ENCODE data around the gene IDH2.
"Not testable (repeated sequence)": the region's sequence is repeated elsewhere in the genome, so short reads cannot be mapped to it uniquely, and the experiment has no call there.

IDH2 gene

DNA sequence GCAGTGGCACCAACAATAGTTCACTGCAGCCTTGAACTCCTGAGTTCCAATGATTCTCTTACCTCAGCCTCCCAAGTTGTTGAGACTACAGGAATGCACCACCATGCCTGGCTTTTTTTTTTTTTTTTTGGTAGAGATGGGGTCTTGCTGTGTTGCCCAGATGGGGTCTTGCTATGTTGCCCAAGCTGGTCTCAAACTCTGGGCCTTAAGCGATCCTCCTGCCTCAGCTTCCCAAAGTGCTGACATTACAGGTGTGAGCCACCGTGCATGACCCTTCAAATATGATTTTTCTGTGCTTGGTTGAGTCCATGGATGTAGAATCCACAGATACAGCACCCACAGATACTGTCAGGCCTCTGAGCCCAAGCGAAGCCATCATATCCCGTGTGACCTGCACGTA lies 30.2 kb upstream of the IDH2 start:
- H3K27me3 ChIP-seq (ENCODE audit: control insufficient read depth, insufficient read depth, low read length): no peaks in the 10 kb centered on the region
- no peaks in the 10 kb centered on the region for H3K4me1 ChIP-seq (ENCODE audit: control insufficient read depth, insufficient read depth, low read length)
- H3K9ac ChIP-seq (ENCODE audit: low read length): no peak overlapping the region
- no peaks in the 10 kb centered on the region for H3K9me3 ChIP-seq (ENCODE audit: control insufficient read depth, low read length)
- no peaks in the 10 kb centered on the region for H3K36me3 ChIP-seq (ENCODE audit: control insufficient read depth, insufficient read depth, low read length)
- no peak overlapping the region for H3K4me3 ChIP-seq (ENCODE audit: low read length)

DNA sequence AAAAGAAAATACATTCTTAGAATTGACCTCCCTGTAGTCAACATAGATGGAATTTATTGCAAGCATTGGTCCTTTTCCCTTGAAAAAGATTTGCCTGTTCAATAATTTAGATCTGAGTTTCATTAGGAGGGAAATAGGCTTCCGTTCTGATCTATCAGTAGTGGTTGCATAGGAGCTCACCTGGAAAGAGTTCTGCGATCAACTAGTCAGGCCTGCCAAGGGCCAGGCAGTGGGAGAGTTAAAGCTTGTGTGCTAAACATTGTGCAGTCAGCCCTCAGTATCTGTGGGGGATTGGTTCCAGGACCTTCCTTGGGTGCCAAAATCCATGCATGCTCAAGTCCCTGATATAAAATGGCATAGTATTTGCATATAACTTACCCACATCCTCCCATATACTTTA lies 29.6 kb upstream of the IDH2 start:
- H3K9me3 ChIP-seq (ENCODE audit: control insufficient read depth, low read length): no peaks in the 10 kb centered on the region
- H3K4me3 ChIP-seq (ENCODE audit: low read length): no peak overlapping the region
- H3K9ac ChIP-seq (ENCODE audit: low read length): no peak overlapping the region
- H3K36me3 ChIP-seq (ENCODE audit: control insufficient read depth, insufficient read depth, low read length): no peaks in the 10 kb centered on the region
- no peaks in the 10 kb centered on the region for H3K27me3 ChIP-seq (ENCODE audit: control insufficient read depth, insufficient read depth, low read length)
- H3K4me1 ChIP-seq (ENCODE audit: control insufficient read depth, insufficient read depth, low read length): no peaks in the 10 kb centered on the region

DNA sequence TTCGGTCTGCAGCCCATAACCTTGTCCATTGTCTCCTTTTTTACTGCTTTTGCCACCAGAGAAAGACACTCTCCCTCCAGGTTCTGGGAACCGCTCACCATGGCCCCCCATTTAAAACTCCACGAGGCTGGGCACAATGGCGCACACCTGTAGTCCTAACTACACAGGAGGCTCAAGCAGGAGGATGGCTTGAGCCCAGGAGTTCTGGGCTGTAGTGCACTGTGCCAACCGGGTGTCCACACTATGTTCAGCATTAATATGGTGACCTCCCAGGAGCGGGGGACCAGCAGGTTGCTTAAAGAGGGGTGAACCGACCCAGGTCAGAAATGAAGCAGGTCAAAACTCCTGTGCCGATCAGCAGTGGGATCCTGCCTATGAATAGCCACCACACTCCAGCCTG lies 28.0 kb upstream of the IDH2 start:
- H3K4me1 ChIP-seq (ENCODE audit: control insufficient read depth, insufficient read depth, low read length): peaks cover 4% of the 10 kb centered on the region
- H3K4me3 ChIP-seq (ENCODE audit: low read length): no peak overlapping the region
- H3K9me3 ChIP-seq (ENCODE audit: control insufficient read depth, low read length): no peaks in the 10 kb centered on the region
- H3K27me3 ChIP-seq (ENCODE audit: control insufficient read depth, insufficient read depth, low read length): no peaks in the 10 kb centered on the region
- no peak overlapping the region for H3K9ac ChIP-seq (ENCODE audit: low read length)
- no peaks in the 10 kb centered on the region for H3K36me3 ChIP-seq (ENCODE audit: control insufficient read depth, insufficient read depth, low read length)

DNA sequence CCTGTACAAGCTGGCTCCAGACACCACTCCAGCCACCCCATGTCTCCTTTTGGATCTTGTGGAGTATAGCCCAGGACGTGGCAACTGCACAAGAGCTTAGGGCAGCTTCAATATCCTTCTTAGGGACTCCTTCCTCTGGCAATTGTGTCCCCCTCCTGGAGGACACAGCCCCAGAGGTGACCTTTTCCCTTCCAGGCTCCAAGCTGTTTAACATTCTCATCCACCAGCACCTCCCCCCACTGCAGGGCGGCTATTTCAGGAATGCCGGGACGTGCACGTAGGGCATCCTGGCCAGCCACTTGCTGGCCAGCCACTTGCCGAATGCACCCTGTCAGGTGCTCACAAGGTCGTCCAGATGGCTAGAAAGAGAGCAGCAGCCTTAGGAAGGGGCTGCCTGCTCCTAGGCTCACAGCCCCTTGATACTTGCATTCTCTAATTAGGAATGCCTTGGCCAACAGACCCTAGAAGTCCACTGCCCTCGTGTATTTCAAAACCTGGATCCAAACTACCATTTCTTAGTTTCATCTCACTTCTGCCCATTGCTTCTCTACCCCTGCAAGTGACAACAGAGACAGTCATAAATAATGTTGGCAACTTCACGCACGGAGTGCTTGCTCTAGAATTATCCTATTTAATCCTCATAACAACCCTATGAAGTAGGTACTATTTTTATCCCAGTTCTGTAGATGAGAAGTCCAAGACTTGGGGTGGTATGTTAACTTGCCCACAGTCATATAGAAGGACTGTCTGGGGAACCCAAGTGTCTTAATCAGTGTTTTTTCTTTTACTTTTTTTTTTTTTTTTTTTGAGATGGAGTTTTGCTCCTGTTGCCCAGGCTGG lies 24.5 kb upstream of the IDH2 start:
- Histone ChIP-seq H3K4me3 (ENCODE audit: low read length) (no peak overlapping the region), H3K27me3 (ENCODE audit: control insufficient read depth, insufficient read depth, low read length) (no peaks in the 10 kb centered on the region), H3K4me1 (ENCODE audit: control insufficient read depth, insufficient read depth, low read length) (peaks cover 4% of the 10 kb centered on the region), H3K36me3 (ENCODE audit: control insufficient read depth, insufficient read depth, low read length) (no peaks in the 10 kb centered on the region), H3K9me3 (ENCODE audit: control insufficient read depth, low read length) (no peaks in the 10 kb centered on the region), H3K9ac (ENCODE audit: low read length) (no peak overlapping the region)

DNA sequence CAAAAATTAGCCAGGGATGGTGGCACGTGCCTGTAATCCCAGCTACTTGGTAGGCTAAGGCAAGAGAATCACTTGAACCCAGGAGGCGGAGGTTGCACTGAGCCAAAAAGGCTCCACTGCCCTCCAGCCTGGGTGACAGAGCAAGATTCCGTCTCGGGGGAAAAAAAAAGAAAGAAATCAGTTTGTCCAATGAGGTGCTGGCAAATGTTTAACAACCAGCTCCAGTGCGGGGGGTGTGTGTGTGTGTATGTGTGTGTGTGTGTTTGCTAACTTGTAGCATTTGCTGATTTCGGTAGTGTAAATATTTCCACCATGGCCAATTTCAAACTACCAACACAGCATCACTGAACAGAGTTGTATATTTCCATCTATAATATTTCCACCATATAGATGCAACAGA lies 23.8 kb upstream of the IDH2 start:
- Histone ChIP-seq H3K9ac (ENCODE audit: low read length) (no peak overlapping the region), H3K4me1 (ENCODE audit: control insufficient read depth, insufficient read depth, low read length) (peaks cover 4% of the 10 kb centered on the region), H3K9me3 (ENCODE audit: control insufficient read depth, low read length) (no peaks in the 10 kb centered on the region), H3K27me3 (ENCODE audit: control insufficient read depth, insufficient read depth, low read length) (no peaks in the 10 kb centered on the region), H3K36me3 (ENCODE audit: control insufficient read depth, insufficient read depth, low read length) (no peaks in the 10 kb centered on the region), H3K4me3 (ENCODE audit: low read length) (no peak overlapping the region)

DNA sequence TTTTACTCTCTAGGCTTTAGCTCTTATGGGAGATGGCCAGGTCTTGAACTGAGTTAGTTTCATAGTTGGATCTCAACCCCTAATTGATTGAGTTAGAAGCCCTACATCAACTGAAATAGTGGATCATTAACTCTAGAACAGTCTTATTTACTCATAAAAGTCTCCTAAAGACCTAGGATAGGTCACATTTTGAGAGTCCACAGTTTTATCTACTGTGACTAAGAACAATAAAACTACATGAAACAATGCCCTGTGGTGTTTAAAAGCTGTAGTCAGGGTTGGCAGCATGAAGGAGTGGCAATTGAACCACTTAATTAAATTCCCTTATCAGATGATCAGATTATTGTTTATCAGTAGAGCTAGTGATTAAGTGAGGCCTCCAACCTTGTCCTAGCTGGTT lies 22.2 kb upstream of the IDH2 start:
- Histone ChIP-seq H3K4me1 (ENCODE audit: control insufficient read depth, insufficient read depth, low read length) (peaks cover 4% of the 10 kb centered on the region), H3K9me3 (ENCODE audit: control insufficient read depth, low read length) (no peaks in the 10 kb centered on the region), H3K27me3 (ENCODE audit: control insufficient read depth, insufficient read depth, low read length) (no peaks in the 10 kb centered on the region), H3K9ac (ENCODE audit: low read length) (no peak overlapping the region), H3K36me3 (ENCODE audit: control insufficient read depth, insufficient read depth, low read length) (no peaks in the 10 kb centered on the region), H3K4me3 (ENCODE audit: low read length) (no peak overlapping the region)

DNA sequence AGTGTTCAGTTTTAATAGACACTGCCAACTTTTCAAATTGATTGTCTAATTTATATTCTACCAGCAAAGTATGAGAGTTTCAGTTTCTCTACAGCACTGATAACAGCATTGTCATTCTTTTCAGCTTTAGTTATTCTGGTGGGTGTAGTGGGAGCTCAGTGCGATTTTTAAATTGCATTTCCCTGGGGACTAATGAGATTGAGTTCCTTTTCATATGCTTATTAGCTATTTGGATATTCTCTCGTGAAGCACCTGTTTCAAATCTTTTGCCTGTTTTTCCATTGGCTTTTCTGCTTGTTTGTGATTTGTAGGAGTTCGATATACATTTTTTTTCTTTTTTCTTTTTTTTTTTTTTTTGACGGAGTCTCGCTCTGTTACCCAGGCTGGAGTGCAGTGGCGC lies 18.8 kb upstream of the IDH2 start:
- Histone ChIP-seq H3K4me1 (ENCODE audit: control insufficient read depth, insufficient read depth, low read length) (no peaks in the 10 kb centered on the region), H3K9me3 (ENCODE audit: control insufficient read depth, low read length) (no peaks in the 10 kb centered on the region), H3K4me3 (ENCODE audit: low read length) (no peak overlapping the region), H3K27me3 (ENCODE audit: control insufficient read depth, insufficient read depth, low read length) (no peaks in the 10 kb centered on the region), H3K36me3 (ENCODE audit: control insufficient read depth, insufficient read depth, low read length) (no peaks in the 10 kb centered on the region), H3K9ac (ENCODE audit: low read length) (no peak overlapping the region)

DNA sequence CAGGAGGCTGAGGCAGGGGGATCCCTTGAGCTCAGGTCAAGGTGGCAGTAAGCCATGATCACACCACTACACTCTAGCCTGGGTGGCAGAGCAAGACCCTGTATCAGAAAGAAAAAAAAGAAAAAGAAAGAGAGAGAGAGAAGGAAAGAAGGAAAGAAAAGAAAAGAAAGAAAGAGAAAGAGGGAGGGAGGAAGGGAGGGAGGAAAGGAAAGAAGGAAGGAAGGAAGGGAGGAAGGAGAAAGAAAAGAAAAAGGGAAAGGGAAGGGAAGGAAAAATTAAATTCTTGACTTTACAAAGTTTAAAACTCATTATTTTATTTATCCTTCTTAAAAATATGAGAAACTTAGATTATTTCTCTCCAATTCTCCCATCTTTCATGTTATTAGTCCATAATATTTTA lies 17.1 kb upstream of the IDH2 start:
- H3K9me3 ChIP-seq (ENCODE audit: control insufficient read depth, low read length): peaks cover 5% of the 10 kb centered on the region
- no peaks in the 10 kb centered on the region for H3K36me3 ChIP-seq (ENCODE audit: control insufficient read depth, insufficient read depth, low read length)
- H3K4me1 ChIP-seq (ENCODE audit: control insufficient read depth, insufficient read depth, low read length): no peaks in the 10 kb centered on the region

DNA sequence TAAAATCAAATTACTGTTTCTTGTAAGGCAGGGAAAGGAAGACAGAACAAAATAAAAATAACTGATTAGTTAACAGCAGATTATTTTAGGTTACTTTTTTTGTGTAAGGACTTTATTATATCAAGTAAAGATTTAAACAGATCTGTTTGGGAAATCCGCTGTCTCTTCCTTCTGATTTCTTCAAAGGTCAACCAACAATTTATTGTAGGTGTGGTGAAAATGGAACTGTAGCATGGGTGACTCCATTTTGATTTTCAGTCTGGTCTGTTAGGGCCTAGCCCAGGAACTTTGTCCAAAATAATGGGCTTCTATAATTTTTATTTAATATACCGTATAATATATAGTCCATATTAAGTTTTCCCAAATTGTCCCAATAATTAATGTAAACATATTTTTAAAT lies 13.5 kb upstream of the IDH2 start:
- Histone ChIP-seq H3K4me1 (ENCODE audit: control insufficient read depth, insufficient read depth, low read length) (no peaks in the 10 kb centered on the region), H3K27me3 (ENCODE audit: control insufficient read depth, insufficient read depth, low read length) (no peaks in the 10 kb centered on the region), H3K9ac (ENCODE audit: low read length) (no peak overlapping the region), H3K9me3 (ENCODE audit: control insufficient read depth, low read length) (peaks cover 5% of the 10 kb centered on the region), H3K4me3 (ENCODE audit: low read length) (no peak overlapping the region), H3K36me3 (ENCODE audit: control insufficient read depth, insufficient read depth, low read length) (no peaks in the 10 kb centered on the region)

More for the DNA sequence above, 17.1 kb upstream of the IDH2 start:
- Histone ChIP-seq H3K27me3 (ENCODE audit: control insufficient read depth, insufficient read depth, low read length) (no peaks in the 10 kb centered on the region), H3K9ac (ENCODE audit: low read length) (no peak overlapping the region), H3K4me3 (ENCODE audit: low read length) (no peak overlapping the region)

DNA sequence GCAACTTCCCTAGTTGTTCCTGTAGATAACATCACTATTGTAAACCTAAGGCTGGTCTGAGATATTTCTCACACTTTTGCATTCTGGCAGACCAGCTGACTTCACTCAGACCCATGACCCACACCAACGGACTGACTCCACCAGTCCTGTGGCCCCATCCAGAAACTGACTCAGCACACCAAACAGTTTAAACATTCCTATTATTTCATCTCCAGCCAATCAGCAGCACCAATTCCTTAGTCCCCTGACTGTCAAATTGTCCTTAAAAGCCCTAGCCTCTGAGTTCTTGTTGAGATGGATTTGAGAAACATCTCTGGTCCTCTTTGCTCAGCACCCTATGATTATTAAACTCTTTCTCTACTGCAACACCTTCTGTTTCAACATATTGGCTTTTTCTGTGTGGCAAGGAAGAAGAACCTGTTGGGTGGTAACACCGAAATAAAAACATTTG lies 12.2 kb upstream of the IDH2 start:
- no peaks in the 10 kb centered on the region for H3K27me3 ChIP-seq (ENCODE audit: control insufficient read depth, insufficient read depth, low read length)
- no peaks in the 10 kb centered on the region for H3K4me1 ChIP-seq (ENCODE audit: control insufficient read depth, insufficient read depth, low read length)
- H3K4me3 ChIP-seq (ENCODE audit: low read length): no peak overlapping the region
- no peaks in the 10 kb centered on the region for H3K36me3 ChIP-seq (ENCODE audit: control insufficient read depth, insufficient read depth, low read length)
- no peak overlapping the region for H3K9ac ChIP-seq (ENCODE audit: low read length)
- peaks cover 5% of the 10 kb centered on the region for H3K9me3 ChIP-seq (ENCODE audit: control insufficient read depth, low read length)

DNA sequence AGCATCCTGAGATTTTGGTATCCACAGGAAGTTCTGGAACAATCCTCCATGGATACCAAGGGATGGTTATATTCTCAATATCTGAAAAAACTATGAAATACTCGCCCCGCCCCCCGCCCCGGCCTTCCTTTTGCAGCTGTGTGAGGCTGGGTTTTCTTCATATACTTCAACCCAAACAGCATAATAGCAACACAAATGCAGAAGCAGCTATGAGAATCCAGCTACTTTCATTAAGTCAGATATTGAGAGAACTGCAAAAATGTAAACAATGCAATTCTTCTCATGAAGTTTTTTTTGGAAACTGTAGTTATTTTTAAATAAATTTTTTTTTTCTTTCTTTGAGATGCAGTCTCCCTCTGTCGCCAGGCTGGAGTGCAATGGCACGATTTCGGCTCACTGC lies 10.9 kb upstream of the IDH2 start:
- Histone ChIP-seq H3K4me3 (ENCODE audit: low read length) (no peak overlapping the region), H3K9me3 (ENCODE audit: control insufficient read depth, low read length) (peaks cover 5% of the 10 kb centered on the region), H3K27me3 (ENCODE audit: control insufficient read depth, insufficient read depth, low read length) (no peaks in the 10 kb centered on the region), H3K36me3 (ENCODE audit: control insufficient read depth, insufficient read depth, low read length) (no peaks in the 10 kb centered on the region), H3K9ac (ENCODE audit: low read length) (no peak overlapping the region), H3K4me1 (ENCODE audit: control insufficient read depth, insufficient read depth, low read length) (no peaks in the 10 kb centered on the region)

DNA sequence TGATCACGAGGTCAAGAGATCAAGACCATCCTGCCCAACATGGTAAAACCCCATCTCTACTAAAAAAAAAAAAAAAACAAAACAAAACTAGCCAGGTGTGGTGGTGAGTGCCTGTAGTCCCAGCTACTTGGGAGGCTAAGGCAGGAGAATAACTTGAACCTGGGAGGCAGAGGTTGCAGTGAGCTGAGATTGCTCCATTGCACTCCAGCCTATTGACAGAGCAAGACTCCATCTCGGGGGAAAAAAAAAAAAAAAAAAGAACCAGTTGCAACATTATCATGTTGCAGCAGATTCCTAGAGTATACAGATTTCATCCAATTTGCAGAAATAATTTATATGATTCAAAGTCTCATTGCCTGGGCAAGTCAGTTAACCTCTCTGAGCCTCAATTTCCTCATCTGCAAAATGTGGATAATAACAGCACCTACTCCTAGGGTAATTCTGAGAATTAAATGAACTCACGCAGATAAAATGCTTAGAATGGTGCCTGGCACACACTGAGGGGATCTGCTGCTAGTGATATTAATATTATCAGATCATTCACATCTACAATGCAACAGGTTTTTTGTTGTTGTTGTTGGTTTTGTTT lies 7.0 kb upstream of the IDH2 start:
- H3K27me3 ChIP-seq (ENCODE audit: control insufficient read depth, insufficient read depth, low read length); H3K36me3 ChIP-seq (ENCODE audit: control insufficient read depth, insufficient read depth, low read length); H3K9ac ChIP-seq (ENCODE audit: low read length); H3K4me3 ChIP-seq (ENCODE audit: low read length); H3K4me1 ChIP-seq (ENCODE audit: control insufficient read depth, insufficient read depth, low read length); H3K9me3 ChIP-seq (ENCODE audit: control insufficient read depth, low read length): not testable (repeated sequence)

Data from mucosa of stomach (tissue), 1 donor.